HTR-8/SVneo (cell line): ENCODE measurements around the gene PUM1.
A peak's percentile ranks its signal among the peaks of the same experiment; 100 is the strongest.
"Not testable (repeated sequence)": the region's sequence is repeated elsewhere in the genome, so short reads cannot be mapped to it uniquely, and the experiment has no call there.

ENCODE experiments used
- DNase-seq: peaks from one replicate; pipeline ENCODE4 v3.0.0; 2011; ENCODE audit warnings: low spot score, mixed read lengths; ENCODE audit not compliant: insufficient read length
- FAIRE-seq: peaks from 2 replicates; lab custom pipeline; 2011; peaks lifted over from hg19 to GRCh38; lab: Jason Lieb, UNC

PUM1 gene

GRCh38 chr1:30968220-30968971 is 97.1 kb downstream of the PUM1 start:
- DNase-seq = no peak
- FAIRE-seq = no peak

- DNase-seq (peak; percentile 45), FAIRE-seq (no peak)
These were observed 98.7 kb downstream of the PUM1 start for GRCh38 chr1:30966690-30967369.

GRCh38 chr1:30965924-30966599 is 99.5 kb downstream of the PUM1 start:
- FAIRE-seq = no peak
- no peak for DNase-seq

GRCh38 chr1:30964706-30965105 is 100.8 kb downstream of the PUM1 start:
- DNase-seq (no peak), FAIRE-seq (no peak)

DNA sequence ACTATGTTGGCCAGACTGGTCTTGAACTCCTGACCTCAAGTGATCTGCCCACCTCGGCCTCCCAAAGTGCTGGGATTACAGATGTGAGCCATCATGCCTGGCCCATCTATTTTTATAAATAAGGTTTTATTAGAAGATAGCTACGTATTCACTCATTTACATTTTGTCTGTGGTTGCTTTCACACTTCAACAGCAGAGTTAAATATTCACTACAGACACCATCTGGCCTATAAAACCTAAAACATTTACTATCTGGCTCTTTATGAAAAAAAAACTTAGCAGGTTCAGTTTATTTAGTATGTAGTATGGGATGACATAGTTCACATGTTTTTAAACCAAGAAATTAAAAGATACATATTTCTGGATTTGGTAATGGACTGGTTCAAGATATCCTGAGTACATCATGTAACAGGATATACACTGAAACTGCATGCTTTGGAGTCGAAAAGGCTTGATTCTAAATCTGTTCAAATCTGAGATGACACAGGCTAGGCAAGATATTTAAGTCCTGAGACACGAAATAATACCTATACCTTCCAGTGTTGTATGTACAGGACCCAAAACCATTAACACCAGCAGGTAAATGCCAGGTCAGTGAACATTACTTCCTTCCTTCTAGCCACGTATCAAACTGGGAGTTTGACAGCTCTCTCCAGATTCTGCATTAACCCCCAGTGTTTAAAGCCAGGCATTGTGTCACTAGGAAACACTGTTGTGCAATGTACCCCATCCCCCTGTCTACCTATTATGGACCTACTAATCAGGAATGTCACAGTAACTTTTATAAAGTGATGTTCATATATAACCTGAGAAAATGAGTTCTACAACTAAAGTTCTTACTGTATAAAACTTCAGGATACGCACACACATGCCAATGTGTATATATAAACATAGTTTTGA is 102.7 kb downstream of the PUM1 start:
- no peak for DNase-seq
- no peak for FAIRE-seq

DNA sequence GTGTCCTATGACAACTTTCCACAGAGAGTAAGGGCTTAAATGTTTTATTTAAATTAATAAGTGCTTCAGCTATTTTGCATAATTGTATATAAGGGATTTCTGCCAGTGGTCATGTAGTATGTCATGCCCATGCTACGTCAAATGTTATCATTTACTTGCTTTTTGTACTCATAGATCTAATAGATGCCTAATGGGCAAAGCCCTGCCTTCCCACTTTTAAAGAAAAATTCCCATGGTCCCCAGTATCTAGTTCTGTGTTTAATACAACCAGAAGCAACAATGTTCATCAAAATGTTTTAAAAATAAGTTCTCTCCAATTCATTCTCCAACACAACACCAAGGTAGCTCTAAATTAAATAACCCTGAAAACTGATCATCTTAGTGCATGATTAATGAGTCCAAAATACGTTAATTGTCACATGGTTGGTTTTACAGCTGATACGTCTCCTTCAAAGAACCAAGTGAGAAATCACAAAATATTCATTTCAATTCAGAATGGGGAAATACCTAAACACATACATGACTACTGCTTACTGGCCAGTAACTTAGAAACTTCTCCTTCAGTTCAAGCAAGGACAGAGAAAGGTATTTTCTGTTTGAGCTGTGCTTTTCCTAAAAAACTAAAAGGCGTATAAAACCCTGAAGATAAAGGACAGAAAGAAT is 107.8 kb downstream of the PUM1 start:
- DNase-seq = no peak
- no peak for FAIRE-seq

GRCh38 chr1:30955448-30956015 is 110.0 kb downstream of the PUM1 start:
- FAIRE-seq (no peak), DNase-seq (no peak)

- no peak for DNase-seq
These were observed 111.8 kb downstream of the PUM1 start for GRCh38 chr1:30953685-30954084.

DNA sequence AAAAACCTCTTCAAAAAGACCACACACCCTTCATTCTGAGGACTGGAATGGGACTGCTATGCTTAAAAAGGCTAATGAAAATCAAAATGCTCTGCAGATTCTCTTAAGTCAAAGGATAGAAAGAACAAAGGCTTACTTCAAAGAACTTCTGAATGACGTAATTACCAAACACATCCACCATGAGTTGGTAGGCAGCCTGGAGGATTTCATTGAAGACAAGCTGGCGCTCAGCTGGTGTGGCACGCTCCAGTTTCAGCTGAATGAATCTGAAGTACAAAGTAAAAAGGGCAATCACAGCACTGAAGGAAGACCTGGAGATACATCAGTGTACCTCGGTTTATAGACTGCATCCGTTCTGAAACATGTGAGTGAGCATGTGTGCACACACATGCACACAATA is 113.4 kb downstream of the PUM1 start:
- DNase-seq (no peak), FAIRE-seq (no peak)

More at GRCh38 chr1:30953685-30954084, 111.8 kb downstream of the PUM1 start:
- FAIRE-seq = no peak

DNA sequence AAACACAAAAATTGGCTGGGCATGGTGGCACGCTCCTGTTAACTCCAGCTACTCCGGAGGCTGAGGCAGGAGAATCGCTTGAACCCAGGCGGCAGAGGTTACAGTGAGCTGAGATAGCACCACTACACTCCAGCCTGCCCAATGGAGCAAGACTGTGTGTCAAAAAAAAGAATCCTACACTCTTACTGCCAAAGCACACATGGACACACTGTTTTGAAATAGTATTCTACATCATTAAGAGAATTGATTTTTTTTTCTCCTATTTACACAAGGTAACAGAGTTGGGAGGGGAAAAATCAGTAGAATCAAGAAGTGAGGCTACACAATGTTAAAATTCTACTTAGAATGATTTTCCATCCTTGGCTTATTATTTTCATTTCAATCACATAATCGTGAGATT is 114.8 kb downstream of the PUM1 start:
- no peak for FAIRE-seq
- DNase-seq = no peak

DNA sequence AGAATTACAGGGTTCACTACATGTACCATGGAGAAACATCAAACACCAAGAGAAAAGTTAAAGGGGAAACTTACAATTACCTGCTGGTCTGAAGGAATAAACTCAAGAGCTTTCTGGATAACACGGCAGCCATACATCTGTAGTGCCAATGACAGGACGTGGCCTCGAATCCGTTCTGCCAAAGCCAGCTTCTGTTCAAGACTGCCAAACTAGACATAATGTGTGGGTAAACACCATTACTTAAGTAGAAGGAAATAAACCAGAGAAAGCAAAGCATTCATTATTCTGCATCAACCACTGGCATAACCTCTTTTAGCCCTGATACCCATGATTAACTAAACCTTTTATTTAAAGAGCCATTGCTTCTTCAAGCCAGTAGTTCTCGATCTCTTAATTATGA is 115.5 kb downstream of the PUM1 start:
- FAIRE-seq = no peak
- DNase-seq = no peak

DNA sequence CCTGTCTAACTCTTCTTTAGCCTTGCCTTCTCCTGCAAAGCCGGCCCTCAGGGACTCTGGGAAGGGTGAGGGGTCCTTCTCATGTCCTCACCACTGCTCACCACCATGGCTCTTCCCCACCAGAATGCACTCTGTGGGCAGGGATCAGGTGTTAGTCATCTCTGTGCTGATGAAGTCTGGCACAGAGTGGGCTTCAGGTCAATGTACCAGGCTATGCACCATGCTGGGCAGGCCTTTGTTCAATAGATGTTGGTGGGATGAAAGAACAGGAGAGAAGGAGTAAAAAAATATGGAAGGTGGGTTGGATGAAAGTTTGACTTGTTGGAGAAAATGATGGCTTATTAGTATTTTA is 116.1 kb downstream of the PUM1 start:
- not testable (repeated sequence) for FAIRE-seq, DNase-seq

- FAIRE-seq, DNase-seq: not testable (repeated sequence)
These were observed 116.6 kb downstream of the PUM1 start for GRCh38 chr1:30948813-30949486.

GRCh38 chr1:30948278-30948677 is 117.2 kb downstream of the PUM1 start:
- DNase-seq (no peak), FAIRE-seq (no peak)

- FAIRE-seq = no peak
- DNase-seq = no peak
These were observed 118.3 kb downstream of the PUM1 start for GRCh38 chr1:30947212-30947611.

DNA sequence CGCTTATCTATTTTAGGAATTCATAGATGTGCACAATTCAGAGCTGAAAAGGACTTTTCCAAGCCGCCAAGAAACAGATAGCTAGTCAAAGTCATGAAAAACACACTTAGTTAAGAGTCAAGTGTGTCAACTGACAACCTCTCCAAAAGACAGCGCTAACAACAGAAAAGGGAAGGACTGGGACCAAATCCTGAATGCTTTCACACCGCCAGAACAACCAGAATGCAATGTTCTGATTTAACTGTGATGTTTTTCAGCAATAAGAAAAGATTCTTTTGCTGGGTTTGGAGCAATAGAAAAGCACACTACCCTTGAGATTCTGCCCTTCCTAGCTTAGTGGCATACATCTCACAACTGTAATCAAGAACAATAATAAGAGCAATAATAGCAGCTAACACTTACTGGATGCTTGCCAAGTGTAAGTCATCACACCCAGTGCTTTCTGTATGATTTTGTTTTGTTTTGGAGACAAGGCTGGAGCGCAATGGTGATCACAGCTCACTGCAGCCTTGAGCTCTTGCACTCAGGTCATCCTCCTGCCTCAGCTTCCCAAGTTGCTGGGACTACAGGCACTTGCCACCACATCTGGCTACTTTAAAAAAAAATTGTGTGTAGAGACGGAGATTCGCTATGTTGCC is 123.1 kb downstream of the PUM1 start:
- DNase-seq (no peak), FAIRE-seq (no peak)

- no peak for DNase-seq
- no peak for FAIRE-seq
These were observed 125.0 kb downstream of the PUM1 start for GRCh38 chr1:30940541-30940940.

DNA sequence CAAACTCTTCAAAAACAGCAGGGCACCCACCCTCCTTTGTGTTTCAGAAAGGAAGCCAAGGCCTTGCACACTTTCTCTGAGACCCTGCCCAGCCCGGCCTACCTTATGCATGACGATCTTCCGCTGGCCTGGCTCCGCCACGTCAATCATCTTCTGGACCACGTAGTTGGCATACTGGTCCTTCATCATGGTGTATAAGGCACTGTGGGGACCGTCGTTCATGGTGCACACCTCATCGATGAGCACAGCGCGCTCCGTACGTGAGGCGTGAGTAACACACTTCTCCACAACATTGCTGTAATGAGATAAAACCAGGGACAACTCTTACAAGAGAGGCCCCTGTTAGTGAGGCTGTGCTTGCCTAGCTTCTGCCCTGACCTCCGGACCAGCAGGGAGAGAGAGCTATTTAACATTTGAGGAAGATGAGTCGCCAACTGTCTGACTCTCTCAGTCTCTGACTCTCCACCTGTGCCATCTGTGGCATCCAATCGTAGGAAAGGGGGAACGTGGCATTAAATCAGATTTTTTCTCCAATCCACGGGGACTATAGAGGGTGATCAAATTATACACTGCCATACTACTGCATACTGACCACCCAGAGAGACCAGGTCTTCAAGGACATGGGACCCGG is 128.9 kb downstream of the PUM1 start:
- DNase-seq (no peak), FAIRE-seq (no peak)
